Hepatocyte (in vitro differentiated cells): ENCODE measurements around the gene EME1. TPM values are rescaled to one million over a fixed set of nuclear protein-coding genes. Genes with fewer than 3 reads are reported as not detected.

ENCODE experiments used
- DNase-seq: peaks from one replicate; pipeline ENCODE4 v3.0.0-alpha.2; 2016; ENCODE audit warnings: low spot score
- H2AFZ ChIP-seq: fragments of 200-600 bp; sonication (generic); 2 replicates; pipeline ENCODE4 v1.6.0; 2016; ENCODE audit warnings: antibody characterized with exemption, mild to moderate bottlenecking
- H3K27ac ChIP-seq: fragments of 200-600 bp; sonication (generic); 2 replicates; pipeline ENCODE4 v1.5.1; 2016; ENCODE audit warnings: mild to moderate bottlenecking
- H3K27me3 ChIP-seq: fragments of 200-600 bp; sonication (generic); 2 replicates; pipeline ENCODE4 v1.6.1; 2016
- H3K36me3 ChIP-seq: fragments of 200-600 bp; sonication (generic); replicated peaks from 2 replicates; pipeline ENCODE4 v1.5.1; 2016; ENCODE audit warnings: low read depth; ENCODE audit not compliant: insufficient read depth
- H3K4me1 ChIP-seq: fragments of 200-600 bp; sonication (generic); 2 replicates; pipeline ENCODE4 v1.5.1; 2016; ENCODE audit warnings: mild to moderate bottlenecking, moderate library complexity; ENCODE audit not compliant: insufficient read depth
- H3K4me2 ChIP-seq: fragments of 200-600 bp; sonication (generic); 2 replicates; pipeline ENCODE4 v1.6.0; 2016
- H3K4me3 ChIP-seq: fragments of 200-600 bp; sonication (generic); 2 replicates; pipeline ENCODE4 v1.5.1; 2016; ENCODE audit warnings: mild to moderate bottlenecking
- H3K79me2 ChIP-seq: fragments of 200-600 bp; sonication (generic); 2 replicates; pipeline ENCODE4 v1.6.0; 2017; ENCODE audit warnings: mild to moderate bottlenecking
- H3K9me2 ChIP-seq: fragments of 200-600 bp; sonication (generic); replicated peaks from 2 replicates; pipeline ENCODE4 v1.6.0; 2017; ENCODE audit warnings: mild to moderate bottlenecking; ENCODE audit not compliant: insufficient read depth
- H3K9me3 ChIP-seq: fragments of 200-600 bp; sonication (generic); 2 replicates; pipeline ENCODE4 v1.5.1; 2016; ENCODE audit warnings: low read depth, mild to moderate bottlenecking
- H4K20me1 ChIP-seq: fragments of 200-600 bp; sonication (generic); 2 replicates; pipeline ENCODE4 v1.6.0; 2016; ENCODE audit warnings: mild to moderate bottlenecking; ENCODE audit not compliant: insufficient read depth, poor library complexity, severe bottlenecking
- CTCF ChIP-seq: fragments of 200-600 bp; sonication (generic); IDR thresholded peaks from 2 replicates; pipeline ENCODE4 v1.5.1; 2016; ENCODE audit warnings: antibody characterized with exemption, mild to moderate bottlenecking; ENCODE audit not compliant: poor library complexity
- EZH2 ChIP-seq: fragments of 200-600 bp; sonication (generic); IDR thresholded peaks from 2 replicates; pipeline ENCODE4 v1.6.1; 2016; ENCODE audit warnings: antibody characterized with exemption, mild to moderate bottlenecking, borderline replicate concordance
- EZH2phosphoT487 ChIP-seq: fragments of 200-600 bp; sonication (generic); IDR thresholded peaks from one replicate; pipeline ENCODE4 v1.6.1; 2018; ENCODE audit warnings: antibody characterized with exemption, mild to moderate bottlenecking, low read depth, moderate library complexity; ENCODE audit not compliant: unreplicated experiment, severe bottlenecking
- WGBS: methylation state at CpG from one replicate; pipeline ENCODE4 v1.1.6; 2016; ENCODE audit warnings: low lambda C conversion rate; ENCODE audit errors: missing lambda C conversion rate; 5-methylcytosine and 5-hydroxymethylcytosine counted together
- polyA plus RNA-seq: library from polyadenylated mRNA; unstranded; fragments of >200 nt; fragmentation: Nextera tagmentation; extraction: Ambion mirVana; gene quantifications from 2 replicates; pipeline ENCODE4 v1.2.1, GENCODE V29; 2016
- total RNA-seq: library from RNA; depleted of rRNA; stranded (reverse); fragments of >200 nt; gene quantifications from 2 replicates; pipeline ENCODE4 v1.2.3, GENCODE V29; 2014

Gene EME1
- total and polyA plus RNA-seq, 2 experiments from 2014 or later, result 2.1 to 5.1 TPM

- WGBS, result 63% methylated on average over 2 of the region's 2 CpGs
- no peak overlapping the region for H2AFZ ChIP-seq
- TF ChIP-seq EZH2 (no peak), EZH2phosphoT487 (no peak)
- H3K9me3 ChIP-seq, result no peaks in the 10 kb centered on the region
- no peak overlapping the region for H3K4me3 ChIP-seq
- no peak overlapping the region for H3K27ac ChIP-seq
- no peak overlapping the region for H3K4me2 ChIP-seq
- peaks cover 6% of the 10 kb centered on the region for H3K79me2 ChIP-seq
- H3K27me3 ChIP-seq, result no peaks in the 10 kb centered on the region
- peaks cover 7% of the 10 kb centered on the region for H3K4me1 ChIP-seq
- no peaks in the 10 kb centered on the region for H4K20me1 ChIP-seq
- no peaks in the 10 kb centered on the region for H3K9me2 ChIP-seq
- no peaks in the 10 kb centered on the region for H3K36me3 ChIP-seq
- DNase-seq, result no peak
Measured at GRCh38 chr17:50365165-50365564, 7.9 kb upstream of the EME1 start.

GRCh38 chr17:50365649-50366393, 7.2 kb upstream of the EME1 start:
- Histone ChIP-seq H2AFZ (no peak overlapping the region), H3K4me1 (peaks cover 7% of the 10 kb centered on the region), H3K27me3 (no peaks in the 10 kb centered on the region), H3K36me3 (no peaks in the 10 kb centered on the region), H3K27ac (no peak overlapping the region), H4K20me1 (no peaks in the 10 kb centered on the region), H3K4me2 (no peak overlapping the region), H3K4me3 (no peak overlapping the region), H3K79me2 (peaks cover 13% of the 10 kb centered on the region), H3K9me3 (no peaks in the 10 kb centered on the region), H3K9me2 (no peaks in the 10 kb centered on the region)
- DNase-seq, result no peak
- TF ChIP-seq CTCF, result no peak
- TF ChIP-seq EZH2, result no peak
- no peak for TF ChIP-seq EZH2phosphoT487
- WGBS, result 96% methylated on average over 14 of the region's 14 CpGs

GRCh38 chr17:50367401-50367800, 5.6 kb upstream of the EME1 start:
- Histone ChIP-seq H3K27ac (no peak overlapping the region), H3K4me1 (peaks cover 11% of the 10 kb centered on the region), H3K9me3 (no peaks in the 10 kb centered on the region), H3K79me2 (peaks cover 28% of the 10 kb centered on the region), H3K9me2 (no peaks in the 10 kb centered on the region), H3K4me2 (no peak overlapping the region), H3K36me3 (no peaks in the 10 kb centered on the region), H2AFZ (no peak overlapping the region), H3K4me3 (no peak overlapping the region), H4K20me1 (no peaks in the 10 kb centered on the region), H3K27me3 (no peaks in the 10 kb centered on the region)
- 100% methylated on average over 1 of the region's 1 CpG for WGBS
- no peak for DNase-seq
- no peak for TF ChIP-seq EZH2phosphoT487
- TF ChIP-seq EZH2, result no peak
- no peak for TF ChIP-seq CTCF

- Histone ChIP-seq H3K4me2 (no peak overlapping the region), H3K27ac (no peak overlapping the region), H3K27me3 (no peaks in the 10 kb centered on the region), H3K79me2 (peaks cover 31% of the 10 kb centered on the region), H3K4me1 (peaks cover 4% of the 10 kb centered on the region), H3K36me3 (no peaks in the 10 kb centered on the region), H3K9me3 (no peaks in the 10 kb centered on the region), H3K9me2 (no peaks in the 10 kb centered on the region), H2AFZ (no peak overlapping the region), H3K4me3 (no peak overlapping the region), H4K20me1 (no peaks in the 10 kb centered on the region)
- DNase-seq, result no peak
- TF ChIP-seq EZH2 (no peak), EZH2phosphoT487 (no peak), CTCF (no peak)
- WGBS, result 98% methylated on average over 5 of the region's 5 CpGs
Measured at GRCh38 chr17:50370052-50370451, 3.0 kb upstream of the EME1 start.
